ENCODE measurements around the gene TMEM169. TPM values are rescaled to one million over a fixed set of nuclear protein-coding genes. Genes with fewer than 3 reads are reported as not detected.

TMEM169 gene
- total RNA-seq, 4 donors from 2014 or later, result 0.41 to 6.4 (median 1.9) TPM; not detected in 1

GRCh38 chr2:216110620-216111019, 28.9 kb downstream of the TMEM169 start:
- TF ChIP-seq EP300 (IDR thresholded peaks at IDR 0.05; ENCODE audit: low read depth) (no peak), POLR2A (IDR thresholded peaks at IDR 0.05) (no peak), CTCF (IDR thresholded peaks at IDR 0.05) (no peak), POLR2AphosphoS5 (IDR thresholded peaks at IDR 0.05) (no peak)
- peaks cover 10 to 49% (median 28%) of the 10 kb centered on the region in 4 donors for H3K4me1 ChIP-seq
- no peaks in the 10 kb centered on the region for H3K9me3 ChIP-seq
- peak overlapping the region in 1 of 4 donors; percentile 98 for H3K4me3 ChIP-seq
- intact Hi-C loops (cut with DNase I; ENCODE audit: low total_unique reads) (no loop called here), in situ Hi-C loops (cut with MboI; ENCODE audit: low pct_ligation_motif_present in 1 of 4, low pct_unique_long_range_greater_than_20kb in 1 of 4, low sequenced_read_pairs in 3 of 4) (loop anchor here in 2 of 4 donors (25.0 kb wide), 1 partner anchor 302 kb away; the partner anchor contains the start of gene SMARCAL1 (in 2 of the 2))
- H3K27me3 ChIP-seq, result no peaks in the 10 kb centered on the region
- 0 to 7% methylated on average over 1 of the region's 1 CpG for WGBS, 2 donors (ENCODE audit: low coverage in 1 of 2)
- peaks cover 0 to 24% (median 3%) of the 10 kb centered on the region in 4 donors for H3K36me3 ChIP-seq
- no peak for DNase-seq
- peak overlapping the region; percentile 89 to 97 (median 94) for H3K27ac ChIP-seq

- Histone ChIP-seq H3K4me3 (peak overlapping the region in 1 of 4 donors; percentile 98), H3K27ac (peak overlapping the region in 2 of 4 donors; percentile 95 to 97), H3K9me3 (no peaks in the 10 kb centered on the region), H3K36me3 (peaks cover 0 to 24% (median 3%) of the 10 kb centered on the region in 4 donors), H3K4me1 (peaks cover 14 to 50% (median 29%) of the 10 kb centered on the region in 4 donors), H3K27me3 (no peaks in the 10 kb centered on the region)
- no peak for TF ChIP-seq EP300 (IDR thresholded peaks at IDR 0.05; ENCODE audit: low read depth)
- TF ChIP-seq CTCF (IDR thresholded peaks at IDR 0.05), result no peak
- no peak for TF ChIP-seq POLR2AphosphoS5 (IDR thresholded peaks at IDR 0.05)
- no peak for TF ChIP-seq POLR2A (IDR thresholded peaks at IDR 0.05)
- intact Hi-C loops (cut with DNase I; ENCODE audit: low total_unique reads) (no loop called here), in situ Hi-C loops (cut with MboI; ENCODE audit: low pct_ligation_motif_present in 1 of 4, low pct_unique_long_range_greater_than_20kb in 1 of 4, low sequenced_read_pairs in 3 of 4) (loop anchor here in 2 of 4 donors (25.0 kb wide), 1 partner anchor 301 kb away; the partner anchor contains the start of gene SMARCAL1 (in 2 of the 2))
- 85 to 90% methylated on average over 5 to 7 of the region's 7 CpGs for WGBS, 2 donors (ENCODE audit: low coverage in 1 of 2)
- no peak for DNase-seq
These were observed 29.4 kb downstream of the TMEM169 start for GRCh38 chr2:216111122-216111521.

- Histone ChIP-seq H3K27me3 (no peaks in the 10 kb centered on the region), H3K4me1 (peaks cover 14 to 57% (median 29%) of the 10 kb centered on the region in 4 donors), H3K36me3 (peaks cover 0 to 24% (median 5%) of the 10 kb centered on the region in 4 donors), H3K27ac (no peak overlapping the region), H3K4me3 (no peak overlapping the region), H3K9me3 (no peaks in the 10 kb centered on the region)
- in situ Hi-C loops (cut with MboI; ENCODE audit: low pct_ligation_motif_present in 1 of 4, low pct_unique_long_range_greater_than_20kb in 1 of 4, low sequenced_read_pairs in 3 of 4), result loop anchor here in 2 of 4 donors (25.0 kb wide), 1 partner anchor 299 kb away; the partner anchor contains the start of gene SMARCAL1 (in 2 of the 2)
- 67 to 73% methylated on average over 2 to 4 of the region's 4 CpGs for WGBS, 2 donors (ENCODE audit: low coverage in 1 of 2)
- DNase-seq, result no peak
- TF ChIP-seq POLR2A (IDR thresholded peaks at IDR 0.05), result no peak
- TF ChIP-seq EP300 (IDR thresholded peaks at IDR 0.05; ENCODE audit: low read depth), result no peak
- TF ChIP-seq POLR2AphosphoS5 (IDR thresholded peaks at IDR 0.05), result no peak
- TF ChIP-seq CTCF (IDR thresholded peaks at IDR 0.05), result no peak
- intact Hi-C loops (cut with DNase I; ENCODE audit: low total_unique reads), result no loop called here
These were observed 31.2 kb downstream of the TMEM169 start for GRCh38 chr2:216112926-216113325.

- Histone ChIP-seq H3K4me3 (no peak overlapping the region), H3K27me3 (no peaks in the 10 kb centered on the region), H3K27ac (peak overlapping the region in 1 of 4 donors; percentile 66), H3K4me1 (peaks cover 14 to 53% (median 25%) of the 10 kb centered on the region in 4 donors), H3K9me3 (no peaks in the 10 kb centered on the region), H3K36me3 (peaks cover 0 to 24% (median 5%) of the 10 kb centered on the region in 4 donors)
- intact Hi-C loops (cut with DNase I; ENCODE audit: low total_unique reads), result no loop called here
- DNase-seq, result no peak
- in situ Hi-C loops (cut with MboI; ENCODE audit: low pct_ligation_motif_present in 1 of 4, low pct_unique_long_range_greater_than_20kb in 1 of 4, low sequenced_read_pairs in 3 of 4), result loop anchor here in 2 of 4 donors (25.0 kb wide), 1 partner anchor 299 kb away; the partner anchor contains the start of gene SMARCAL1 (in 2 of the 2)
- TF ChIP-seq CTCF (IDR thresholded peaks at IDR 0.05) (no peak), POLR2A (IDR thresholded peaks at IDR 0.05) (no peak), EP300 (IDR thresholded peaks at IDR 0.05; ENCODE audit: low read depth) (no peak), POLR2AphosphoS5 (IDR thresholded peaks at IDR 0.05) (no peak)
- 64 to 100% methylated on average over 2 to 3 of the region's 3 CpGs for WGBS, 2 donors (ENCODE audit: low coverage in 1 of 2)
These were observed 31.9 kb downstream of the TMEM169 start for GRCh38 chr2:216113572-216113971.

All from transverse colon (tissue), 4 donors.